ENCODE results near the gene SLK.
A peak's percentile ranks its signal among the peaks of the same experiment; 100 is the strongest.

The SLK gene

GRCh38 chr10:103966671-103967447 is at the start of gene SLK:
TSS of gene SLK (plus strand) at chr10:103967140. CDS start at chr10:103967746, 606 bp downstream.
- peak; percentile 46 to 47 for DNase-seq

- no peak for DNase-seq
These were observed 49.5 kb upstream of the SLK start for GRCh38 chr10:103917302-103918052.

- peak; percentile 69 to 81 for DNase-seq
These were observed 48.7 kb upstream of the SLK start, which contains the start of gene STN1 for GRCh38 chr10:103918053-103918846. TSS of gene STN1 (minus strand) at chr10:103918184. CDS start at chr10:103917594, 590 bp downstream.

GRCh38 chr10:103919648-103920025 is 47.3 kb upstream of the SLK start:
- DNase-seq, result no peak

GRCh38 chr10:103921248-103921647 is 45.7 kb upstream of the SLK start:
- DNase-seq, result no peak

- DNase-seq, result no peak
These were observed 45.2 kb upstream of the SLK start for GRCh38 chr10:103921750-103922195.

GRCh38 chr10:103922659-103923058 is 44.3 kb upstream of the SLK start:
- DNase-seq, result no peak

GRCh38 chr10:103923502-103923901 is 43.4 kb upstream of the SLK start:
- DNase-seq, result no peak

- no peak for DNase-seq
These were observed 41.3 kb upstream of the SLK start for GRCh38 chr10:103925591-103925990.

GRCh38 chr10:103926722-103927319 is 40.1 kb upstream of the SLK start:
- no peak for DNase-seq

GRCh38 chr10:103928784-103929183 is 38.2 kb upstream of the SLK start:
- DNase-seq, result no peak

GRCh38 chr10:103929381-103929921 is 37.5 kb upstream of the SLK start:
- DNase-seq, result no peak

GRCh38 chr10:103930449-103930848 is 36.5 kb upstream of the SLK start:
- no peak for DNase-seq

GRCh38 chr10:103930881-103931280 is 36.1 kb upstream of the SLK start:
- DNase-seq, result no peak

- no peak for DNase-seq
These were observed 35.3 kb upstream of the SLK start for GRCh38 chr10:103931603-103932002.

GRCh38 chr10:103932271-103932670 is 34.7 kb upstream of the SLK start:
- no peak for DNase-seq

- no peak for DNase-seq
These were observed 34.0 kb upstream of the SLK start for GRCh38 chr10:103932971-103933370.

GRCh38 chr10:103933557-103934121 is 33.3 kb upstream of the SLK start:
- DNase-seq, result no peak

GRCh38 chr10:103934308-103934707 is 32.6 kb upstream of the SLK start:
- no peak for DNase-seq

- no peak for DNase-seq
These were observed 30.9 kb upstream of the SLK start for GRCh38 chr10:103936022-103936421.

GRCh38 chr10:103939522-103939921 is 27.4 kb upstream of the SLK start:
- DNase-seq, result no peak

GRCh38 chr10:103941801-103942200 is 25.1 kb upstream of the SLK start:
- DNase-seq, result no peak
